Adrenal gland (tissue), 5 donors: Measurements from ENCODE around the gene CERCAM.

ENCODE experiments used
- CTCF ChIP-seq, 6 experiments: fragments of 450-650 bp in 4 of 6; fragments of 200-600 bp in 2 of 6; sonication (generic) in 1 of 6; IDR thresholded peaks; 1 replicate in 5 of 6; 2 replicates in 1 of 6; pipeline versions ENCODE4 v1.5.1 to v1.8.0; 2016 to 2021; ENCODE audit warnings: antibody characterized with exemption in 6 of 6, mild to moderate bottlenecking in 2 of 6, moderate library complexity in 1 of 6
- POLR2A ChIP-seq, 2 donors: fragments of 450-650 bp; IDR thresholded peaks; one replicate each; pipeline ENCODE4 v1.6.1; 2017; ENCODE audit warnings: antibody characterized with exemption in 2 of 2, mild to moderate bottlenecking in 2 of 2, moderate library complexity in 1 of 2
- donor health status: DM: no; HTN: no; CAD: no.

- TF ChIP-seq CTCF (IDR thresholded peaks at IDR 0.05) (no peak), POLR2A (IDR thresholded peaks at IDR 0.05) (no peak)
These were observed 14.9 kb upstream of the CERCAM start for GRCh38 chr9:128405780-128406171.
